Muscle of arm (tissue), 12 donors: ENCODE data around the gene KRTCAP3. TPM values are rescaled to one million over a fixed set of nuclear protein-coding genes. Genes with fewer than 3 reads are reported as not detected.

ENCODE experiments used
- DNase-seq: peaks from one replicate; pipeline ENCODE4 v3.0.0-alpha.2; 2013
- polyA plus RNA-seq, 12 donors: library from polyadenylated mRNA; unstranded; fragments of 120-200 nt; gene quantifications; one replicate each; pipeline ENCODE4 v1.2.1, GENCODE V29; 2013; ENCODE audit not compliant: insufficient read length in 12 of 12

KRTCAP3 gene
- polyA plus RNA-seq, 12 donors, result 0.74 to 4.6 (median 2.2) TPM; not detected in 2

- DNase-seq, result no peak
Observed at GRCh38 chr2:27435628-27436027, 6.6 kb upstream of the KRTCAP3 start.

- no peak for DNase-seq
Observed at GRCh38 chr2:27441226-27441926, 805 bp upstream of the KRTCAP3 start.

GRCh38 chr2:27442920-27443282 is 720 bp downstream of the KRTCAP3 start:
- DNase-seq, result no peak

GRCh38 chr2:27445155-27445554 is 3.0 kb downstream of the KRTCAP3 start:
- DNase-seq, result no peak

- DNase-seq, result no peak
Observed at GRCh38 chr2:27445615-27446014, 3.4 kb downstream of the KRTCAP3 start.

GRCh38 chr2:27446057-27446456 is 3.9 kb downstream of the KRTCAP3 start:
- DNase-seq, result no peak

GRCh38 chr2:27448381-27448780 is 6.2 kb downstream of the KRTCAP3 start:
- DNase-seq, result no peak

- DNase-seq, result no peak
Observed at GRCh38 chr2:27451095-27451494, 8.9 kb downstream of the KRTCAP3 start.

- DNase-seq, result no peak
Observed at GRCh38 chr2:27453968-27454367, 11.8 kb downstream of the KRTCAP3 start.

- DNase-seq, result no peak
Observed at GRCh38 chr2:27461118-27461517, 18.9 kb downstream of the KRTCAP3 start.

- DNase-seq, result no peak
Observed at GRCh38 chr2:27464443-27464842, 22.3 kb downstream of the KRTCAP3 start.

GRCh38 chr2:27471961-27472360 is 29.8 kb downstream of the KRTCAP3 start:
- DNase-seq, result no peak

- no peak for DNase-seq
Observed at GRCh38 chr2:27485496-27485895, 43.3 kb downstream of the KRTCAP3 start.

- no peak for DNase-seq
Observed at GRCh38 chr2:27489118-27489497, 46.9 kb downstream of the KRTCAP3 start.

GRCh38 chr2:27489498-27490397 is 47.6 kb downstream of the KRTCAP3 start, which contains the start of gene IFT172:
Gene IFT172, minus strand, starts transcription at chr2:27489743. Its CDS starts 90 bp downstream, at chr2:27489653.
- DNase-seq, result peak; percentile 97

GRCh38 chr2:27492557-27492956 is 50.4 kb downstream of the KRTCAP3 start:
- no peak for DNase-seq

- no peak for DNase-seq
Observed at GRCh38 chr2:27493948-27494283, 51.7 kb downstream of the KRTCAP3 start.

Other genes with a start within 250 kb of the KRTCAP3 start
- 100 to 1,000 TPM in 5 of 12 donors, 10 to 100 TPM in 6, not detected in 1; 85.6 to 115 (median 98.3) TPM for gene ATRAID, start 230.3 kb upstream of the KRTCAP3 start, polyA plus RNA-seq
- gene SLC5A6, start 230.1 kb upstream of the KRTCAP3 start, polyA plus RNA-seq, result 10 to 100 TPM in 11 of 12 donors, not detected in 1; 11.1 to 25.1 (median 17.6) TPM
- 10 to 100 TPM in 11 of 12 donors, not detected in 1; 18.7 to 45.3 (median 24.5) TPM for gene CAD, start 225.0 kb upstream of the KRTCAP3 start, polyA plus RNA-seq
- 1 to 10 TPM in 3 of 12 donors, under 1 TPM in 7, not detected in 2; 0.18 to 2.2 (median 0.81) TPM for gene SLC30A3, start 179.3 kb upstream of the KRTCAP3 start, polyA plus RNA-seq
- gene DNAJC5G, start 166.9 kb upstream of the KRTCAP3 start, polyA plus RNA-seq, result under 1 TPM in 7 of 12 donors, not detected in 5; 0.14 to 0.74 (median 0.28) TPM
- gene TRIM54, start 160.0 kb upstream of the KRTCAP3 start, polyA plus RNA-seq, result 100 to 1,000 TPM in 4 of 12 donors, 10 to 100 TPM in 7, not detected in 1; 34.2 to 125 (median 94.4) TPM
- gene UCN, start 133.9 kb upstream of the KRTCAP3 start, polyA plus RNA-seq, result 1 to 10 TPM in 7 of 12 donors, under 1 TPM in 3, not detected in 2; 0.59 to 2.1 (median 1.4) TPM
- gene MPV17, start 119.3 kb upstream of the KRTCAP3 start, polyA plus RNA-seq, result 10 to 100 TPM in 11 of 12 donors, not detected in 1; 37.8 to 89.1 (median 51.3) TPM
- gene GTF3C2, start 85.6 kb upstream of the KRTCAP3 start, polyA plus RNA-seq, result 10 to 100 TPM in 11 of 12 donors, not detected in 1; 24.0 to 46.5 (median 31.3) TPM
- 10 to 100 TPM in 11 of 12 donors, not detected in 1; 29.0 to 37.7 (median 32.5) TPM for gene EIF2B4, start 72.0 kb upstream of the KRTCAP3 start, polyA plus RNA-seq
- 10 to 100 TPM in 11 of 12 donors, not detected in 1; 56.4 to 82.2 (median 69.6) TPM for gene SNX17, start 71.8 kb upstream of the KRTCAP3 start, polyA plus RNA-seq
- gene ZNF513, start 61.6 kb upstream of the KRTCAP3 start, polyA plus RNA-seq, result 10 to 100 TPM in 9 of 12 donors, 1 to 10 TPM in 2, not detected in 1; 9.1 to 20.0 (median 11.6) TPM
- gene PPM1G, start 32.8 kb upstream of the KRTCAP3 start, polyA plus RNA-seq, result 10 to 100 TPM in 11 of 12 donors, not detected in 1; 42.8 to 64.1 (median 54.4) TPM
- gene NRBP1, start 13.8 kb upstream of the KRTCAP3 start, polyA plus RNA-seq, result 100 to 1,000 TPM in 11 of 12 donors, not detected in 1; 112 to 127 (median 120) TPM
- gene IFT172, start 47.4 kb downstream of the KRTCAP3 start, polyA plus RNA-seq, result 10 to 100 TPM in 11 of 12 donors, not detected in 1; 12.1 to 35.2 (median 20.4) TPM
- 10 to 100 TPM in 3 of 12 donors, 1 to 10 TPM in 8, not detected in 1; 6.1 to 15.5 (median 8.4) TPM for gene FNDC4, start 52.8 kb downstream of the KRTCAP3 start, polyA plus RNA-seq
- gene GCKR, start 54.5 kb downstream of the KRTCAP3 start, polyA plus RNA-seq, result under 1 TPM in 5 of 12 donors, not detected in 7; 0.08 to 0.30 (median 0.25) TPM
- 10 to 100 TPM in 11 of 12 donors, not detected in 1; 38.3 to 60.4 (median 48.9) TPM for gene ZNF512, start 140.7 kb downstream of the KRTCAP3 start, polyA plus RNA-seq
- gene CCDC121, start 186.6 kb downstream of the KRTCAP3 start, polyA plus RNA-seq, result 1 to 10 TPM in 11 of 12 donors, not detected in 1; 5.2 to 8.7 (median 7.3) TPM
- gene GPN1, start 186.7 kb downstream of the KRTCAP3 start, polyA plus RNA-seq, result 10 to 100 TPM in 11 of 12 donors, not detected in 1; 17.1 to 42.6 (median 34.6) TPM
- 10 to 100 TPM in 11 of 12 donors, not detected in 1; 24.8 to 49.5 (median 32.3) TPM for gene SUPT7L, start 221.2 kb downstream of the KRTCAP3 start, polyA plus RNA-seq
- gene SLC4A1AP, start 221.5 kb downstream of the KRTCAP3 start, polyA plus RNA-seq, result 10 to 100 TPM in 11 of 12 donors, not detected in 1; 23.8 to 30.1 (median 25.4) TPM